ENCODE measurements around the gene ANKS1B. TPM values are rescaled to one million over a fixed set of nuclear protein-coding genes. Genes with fewer than 3 reads are reported as not detected.

Gene ANKS1B
- total RNA-seq, 2 experiments from 2014 or later = 0.30 to 1.3 TPM

GRCh38 chr12:99522456-99522855, 462.3 kb downstream of the ANKS1B start:
- H3K36me3 Mint-ChIP-seq (ENCODE audit: low read depth) = no peaks in the 10 kb centered on the region
- DNase-seq = no peak
- H3K9me3 Mint-ChIP-seq = peaks cover 11% of the 10 kb centered on the region
- no peak overlapping the region for H3K4me3 Mint-ChIP-seq
- H3K27ac Mint-ChIP-seq = no peak overlapping the region
- no peaks in the 10 kb centered on the region for H3K4me1 Mint-ChIP-seq
- no peaks in the 10 kb centered on the region for H3K27me3 Mint-ChIP-seq
- CTCF ChIA-PET = no interaction called here
- POLR2A ChIA-PET = no interaction called here

GRCh38 chr12:99521664-99522063, 463.1 kb downstream of the ANKS1B start:
- DNase-seq = no peak
- no peaks in the 10 kb centered on the region for H3K36me3 Mint-ChIP-seq (ENCODE audit: low read depth)
- H3K27ac Mint-ChIP-seq = no peak overlapping the region
- ChIA-PET CTCF (no interaction called here), POLR2A (no interaction called here)
- H3K9me3 Mint-ChIP-seq = peaks cover 13% of the 10 kb centered on the region
- no peaks in the 10 kb centered on the region for H3K4me1 Mint-ChIP-seq
- no peaks in the 10 kb centered on the region for H3K27me3 Mint-ChIP-seq
- no peak overlapping the region for H3K4me3 Mint-ChIP-seq

GRCh38 chr12:99513066-99513465, 471.7 kb downstream of the ANKS1B start:
- no peaks in the 10 kb centered on the region for H3K36me3 Mint-ChIP-seq (ENCODE audit: low read depth)
- H3K4me3 Mint-ChIP-seq = no peak overlapping the region
- H3K9me3 Mint-ChIP-seq = peaks cover 11% of the 10 kb centered on the region
- POLR2A ChIA-PET = no interaction called here
- no peaks in the 10 kb centered on the region for H3K27me3 Mint-ChIP-seq
- H3K27ac Mint-ChIP-seq = no peak overlapping the region
- no peak for DNase-seq
- CTCF ChIA-PET = no interaction called here
- no peaks in the 10 kb centered on the region for H3K4me1 Mint-ChIP-seq

- Mint-ChIP-seq H3K4me1 (no peaks in the 10 kb centered on the region), H3K27ac (no peak overlapping the region), H3K9me3 (peaks cover 2% of the 10 kb centered on the region), H3K36me3 (ENCODE audit: low read depth) (no peaks in the 10 kb centered on the region), H3K27me3 (no peaks in the 10 kb centered on the region), H3K4me3 (no peak overlapping the region)
- POLR2A ChIA-PET = no interaction called here
- no peak for DNase-seq
- CTCF ChIA-PET = no interaction called here
These were observed 478.9 kb downstream of the ANKS1B start for GRCh38 chr12:99505805-99506204.

- Mint-ChIP-seq H3K36me3 (ENCODE audit: low read depth) (no peaks in the 10 kb centered on the region), H3K27ac (no peak overlapping the region), H3K4me1 (no peaks in the 10 kb centered on the region), H3K9me3 (peaks cover 10% of the 10 kb centered on the region), H3K27me3 (no peaks in the 10 kb centered on the region), H3K4me3 (no peak overlapping the region)
- ChIA-PET CTCF (no interaction called here), POLR2A (no interaction called here)
- no peak for DNase-seq
These were observed 486.0 kb downstream of the ANKS1B start for GRCh38 chr12:99498756-99499155.

- Mint-ChIP-seq H3K27ac (no peak overlapping the region), H3K4me3 (no peak overlapping the region), H3K27me3 (no peaks in the 10 kb centered on the region), H3K4me1 (no peaks in the 10 kb centered on the region), H3K9me3 (peaks cover 9% of the 10 kb centered on the region), H3K36me3 (ENCODE audit: low read depth) (no peaks in the 10 kb centered on the region)
- DNase-seq = no peak
- CTCF ChIA-PET = interaction anchor here (1.3 kb wide), 1 partner anchor 11 kb away, joined by 3 read pairs; no protein-coding TSS in a partner anchor
- POLR2A ChIA-PET = no interaction called here
These were observed 488.9 kb downstream of the ANKS1B start for GRCh38 chr12:99495799-99496198.

- H3K27me3 Mint-ChIP-seq = no peaks in the 10 kb centered on the region
- H3K4me3 Mint-ChIP-seq = no peak overlapping the region
- ChIA-PET CTCF (no interaction called here), POLR2A (no interaction called here)
- no peaks in the 10 kb centered on the region for H3K36me3 Mint-ChIP-seq (ENCODE audit: low read depth)
- no peak overlapping the region for H3K27ac Mint-ChIP-seq
- DNase-seq = no peak
- H3K9me3 Mint-ChIP-seq = peaks cover 9% of the 10 kb centered on the region
- H3K4me1 Mint-ChIP-seq = no peaks in the 10 kb centered on the region
These were observed 491.5 kb downstream of the ANKS1B start for GRCh38 chr12:99493197-99493596.

- ChIA-PET CTCF (no interaction called here), POLR2A (no interaction called here)
- H3K27me3 Mint-ChIP-seq = no peaks in the 10 kb centered on the region
- no peaks in the 10 kb centered on the region for H3K36me3 Mint-ChIP-seq (ENCODE audit: low read depth)
- H3K9me3 Mint-ChIP-seq = peaks cover 9% of the 10 kb centered on the region
- no peak for DNase-seq
- no peak overlapping the region for H3K4me3 Mint-ChIP-seq
- H3K4me1 Mint-ChIP-seq = no peaks in the 10 kb centered on the region
- no peak overlapping the region for H3K27ac Mint-ChIP-seq
These were observed 498.5 kb downstream of the ANKS1B start for GRCh38 chr12:99486277-99486676.

- Mint-ChIP-seq H3K36me3 (ENCODE audit: low read depth) (no peaks in the 10 kb centered on the region), H3K27ac (no peak overlapping the region), H3K4me3 (no peak overlapping the region), H3K27me3 (no peaks in the 10 kb centered on the region), H3K4me1 (no peaks in the 10 kb centered on the region), H3K9me3 (peaks cover 2% of the 10 kb centered on the region)
- ChIA-PET POLR2A (no interaction called here), CTCF (no interaction called here)
- DNase-seq = no peak
These were observed 505.6 kb downstream of the ANKS1B start for GRCh38 chr12:99479149-99479548.

- ChIA-PET POLR2A (no interaction called here), CTCF (no interaction called here)
- Mint-ChIP-seq H3K4me1 (no peaks in the 10 kb centered on the region), H3K27me3 (no peaks in the 10 kb centered on the region), H3K4me3 (no peak overlapping the region), H3K9me3 (peaks cover 2% of the 10 kb centered on the region), H3K36me3 (ENCODE audit: low read depth) (no peaks in the 10 kb centered on the region), H3K27ac (no peak overlapping the region)
- no peak for DNase-seq
These were observed 507.8 kb downstream of the ANKS1B start for GRCh38 chr12:99476956-99477355.

GRCh38 chr12:99455350-99456035, 529.2 kb downstream of the ANKS1B start:
- CTCF ChIA-PET = no interaction called here

GRCh38 chr12:99454539-99455172, 530.1 kb downstream of the ANKS1B start:
- Mint-ChIP-seq H3K27ac (no peak overlapping the region), H3K4me3 (no peak overlapping the region), H3K9me3 (peaks cover 9% of the 10 kb centered on the region), H3K36me3 (ENCODE audit: low read depth) (no peaks in the 10 kb centered on the region), H3K27me3 (no peaks in the 10 kb centered on the region), H3K4me1 (peaks cover 3% of the 10 kb centered on the region)
- no peak for DNase-seq
- POLR2A ChIA-PET = no interaction called here
- CTCF ChIA-PET = no interaction called here

More at GRCh38 chr12:99455350-99456035, 529.2 kb downstream of the ANKS1B start:
- Mint-ChIP-seq H3K27ac (no peak overlapping the region), H3K36me3 (ENCODE audit: low read depth) (no peaks in the 10 kb centered on the region), H3K4me3 (no peak overlapping the region), H3K4me1 (peaks cover 3% of the 10 kb centered on the region), H3K9me3 (peaks cover 12% of the 10 kb centered on the region), H3K27me3 (no peaks in the 10 kb centered on the region)
- POLR2A ChIA-PET = no interaction called here
- DNase-seq = no peak

GRCh38 chr12:99453836-99454538, 530.7 kb downstream of the ANKS1B start:
- CTCF ChIA-PET = no interaction called here
- no peak for DNase-seq
- no peaks in the 10 kb centered on the region for H3K27me3 Mint-ChIP-seq
- peaks cover 3% of the 10 kb centered on the region for H3K4me1 Mint-ChIP-seq
- H3K4me3 Mint-ChIP-seq = no peak overlapping the region
- peaks cover 7% of the 10 kb centered on the region for H3K9me3 Mint-ChIP-seq
- H3K27ac Mint-ChIP-seq = no peak overlapping the region
- no peaks in the 10 kb centered on the region for H3K36me3 Mint-ChIP-seq (ENCODE audit: low read depth)
- POLR2A ChIA-PET = no interaction called here

All from activated CD4-positive, alpha-beta memory T cell treated with anti-CD3 and anti-CD28 coated beads, Interleukin-2, amount 10 ng/mL, durations not matched to agents 7 days and 5 days (primary cell).